Measurements from ENCODE around the gene PSG1.
"Not testable (repeated sequence)": the region's sequence is repeated elsewhere in the genome, so short reads cannot be mapped to it uniquely, and the experiment has no call there.

Gene PSG1

DNA sequence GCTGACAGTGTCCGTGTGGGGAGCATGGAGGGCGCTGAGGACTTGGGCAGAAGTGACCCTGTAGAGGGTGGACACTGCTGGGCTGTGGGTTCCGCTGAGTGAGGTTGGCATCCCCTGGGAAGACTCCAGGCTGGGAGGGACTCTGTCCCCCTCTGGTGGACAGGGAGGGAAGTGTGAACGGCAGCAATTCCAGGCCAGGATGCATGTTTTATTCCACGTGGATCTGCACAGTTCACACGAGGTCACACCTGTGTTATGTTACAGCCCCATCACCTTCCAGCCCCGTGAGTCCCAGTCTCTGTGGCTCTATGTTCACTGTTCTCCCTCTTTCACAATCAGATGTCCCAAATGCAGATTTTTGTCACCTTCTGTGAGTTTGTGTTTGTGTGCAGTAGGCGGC lies 1.8 kb upstream of the PSG1 start:
- not testable (repeated sequence) for DNase-seq (ENCODE audit: low read depth)

DNA sequence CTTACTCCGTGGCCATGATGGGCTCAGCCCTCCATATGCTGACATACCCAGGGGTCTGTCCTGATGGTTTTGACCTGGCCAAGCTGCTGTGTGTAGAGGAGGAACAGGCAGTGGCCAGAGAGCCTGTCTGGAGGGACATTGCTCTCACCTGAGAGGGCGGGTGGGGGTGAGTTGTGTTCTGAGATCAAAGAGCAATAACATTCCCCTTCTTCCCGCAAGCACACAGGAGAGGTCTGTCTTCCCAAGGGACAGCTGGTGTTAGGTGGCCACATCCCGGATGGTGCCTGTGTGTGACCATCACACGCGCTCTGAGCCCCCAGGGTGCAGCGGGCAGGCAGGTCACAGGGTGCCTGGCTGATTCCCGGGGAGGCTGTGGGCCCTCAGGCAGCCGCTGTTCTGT lies 1.1 kb upstream of the PSG1 start:
- DNase-seq (ENCODE audit: low read depth): not testable (repeated sequence)

DNA sequence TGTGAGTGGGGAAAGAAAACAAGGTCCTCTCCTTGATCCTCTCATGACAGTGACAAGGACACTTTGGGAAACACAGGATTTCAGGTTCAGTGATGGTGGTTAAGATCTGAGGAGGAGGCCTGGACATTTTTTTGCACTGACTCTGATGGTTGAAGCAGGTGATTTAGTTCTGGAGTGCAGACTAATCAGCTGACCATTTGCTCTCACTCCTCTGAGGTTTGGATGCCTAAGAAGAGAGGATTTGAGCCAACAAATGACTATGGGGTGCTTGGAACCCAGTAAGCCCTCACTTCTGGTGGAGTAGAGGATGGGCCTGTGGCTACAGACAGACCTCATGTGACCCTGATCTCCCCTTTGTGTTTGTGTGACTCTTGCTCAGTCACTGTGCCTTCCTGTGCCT lies 2.9 kb downstream of the PSG1 start:
- peak; percentile 63 for DNase-seq (ENCODE audit: low read depth)

DNA sequence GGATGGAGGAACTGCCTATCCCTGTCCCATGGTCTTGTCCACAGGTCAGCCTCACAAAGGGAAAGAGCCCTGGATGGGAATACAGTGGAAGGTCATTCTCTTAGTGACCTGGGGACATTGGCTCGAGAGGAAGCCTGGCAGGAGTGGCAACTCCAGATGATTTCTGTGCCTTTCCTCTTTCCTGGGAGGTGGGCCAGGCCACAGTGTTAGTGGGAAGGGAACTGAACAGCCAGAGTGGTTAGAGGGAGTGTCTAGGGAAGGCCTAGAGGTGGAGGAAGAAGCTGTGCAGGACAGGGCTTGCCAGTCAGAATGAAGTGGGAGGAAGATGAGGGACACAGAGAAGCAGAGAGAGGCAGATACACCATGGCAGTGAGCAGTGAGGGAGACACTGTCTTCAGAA lies 3.6 kb downstream of the PSG1 start:
- DNase-seq (ENCODE audit: low read depth): not testable (repeated sequence)

DNA sequence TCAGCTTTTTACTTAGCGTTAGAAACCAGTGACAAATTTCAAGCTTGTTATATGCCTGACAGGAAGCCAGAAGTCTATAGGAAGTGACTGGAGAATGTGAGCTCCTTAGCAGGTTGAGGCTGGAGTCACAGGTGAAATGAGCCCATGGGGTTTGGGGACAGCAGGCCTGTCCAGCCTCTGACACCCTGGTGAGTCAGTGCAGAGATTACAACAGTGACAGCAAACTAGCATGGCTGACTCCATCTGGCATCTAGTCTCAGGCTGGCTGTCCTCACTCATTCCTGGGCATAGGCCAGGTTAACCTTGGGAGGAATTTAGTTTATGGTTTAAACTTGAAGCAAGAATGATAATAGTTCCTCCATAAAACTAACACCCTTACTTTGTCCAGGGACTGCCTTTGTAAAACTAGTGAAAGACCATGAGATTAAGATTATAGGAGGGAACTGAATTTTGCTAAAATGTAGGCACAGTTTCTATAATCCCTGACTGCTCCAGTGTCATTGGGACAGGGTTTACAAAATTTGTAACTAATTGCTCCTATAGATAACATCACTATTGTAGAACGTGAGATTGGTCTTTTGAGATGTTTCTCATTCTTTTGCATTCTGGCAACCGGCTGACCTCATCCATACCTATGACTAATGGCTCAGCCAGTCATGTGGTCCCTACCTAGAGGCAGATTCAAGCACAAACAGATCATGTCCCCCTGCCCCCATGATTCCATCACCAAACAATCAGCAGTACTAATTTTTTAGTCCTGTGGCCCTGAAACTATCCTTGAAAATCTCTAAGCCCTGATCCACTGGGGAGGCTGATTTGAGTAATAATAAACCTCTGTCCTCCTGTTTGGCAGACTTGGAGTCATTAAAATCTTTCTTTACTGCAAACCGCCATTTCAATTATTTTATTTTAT lies 4.4 kb downstream of the PSG1 start:
- DNase-seq (ENCODE audit: low read depth): peak; percentile 78

DNA sequence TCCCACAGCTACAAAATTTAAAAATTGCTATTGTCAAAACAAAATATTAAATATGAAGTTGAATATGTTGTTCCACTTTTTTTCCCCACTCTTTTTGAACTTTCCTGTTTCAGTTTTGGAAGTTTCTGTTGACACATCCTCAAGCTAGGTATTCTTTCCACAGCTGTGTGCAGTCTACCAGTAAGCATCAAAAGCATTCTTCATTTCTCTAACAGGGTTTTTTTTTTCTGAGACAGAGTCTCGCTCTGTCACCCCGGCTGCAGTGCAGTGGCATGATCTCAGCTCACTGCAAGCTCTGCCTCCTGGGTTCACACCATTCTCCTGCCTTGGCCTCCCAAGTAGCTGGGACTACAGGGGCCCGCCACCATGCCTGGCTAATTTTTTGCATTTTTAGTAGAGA lies 5.4 kb downstream of the PSG1 start:
- not testable (repeated sequence) for DNase-seq (ENCODE audit: low read depth)

DNA sequence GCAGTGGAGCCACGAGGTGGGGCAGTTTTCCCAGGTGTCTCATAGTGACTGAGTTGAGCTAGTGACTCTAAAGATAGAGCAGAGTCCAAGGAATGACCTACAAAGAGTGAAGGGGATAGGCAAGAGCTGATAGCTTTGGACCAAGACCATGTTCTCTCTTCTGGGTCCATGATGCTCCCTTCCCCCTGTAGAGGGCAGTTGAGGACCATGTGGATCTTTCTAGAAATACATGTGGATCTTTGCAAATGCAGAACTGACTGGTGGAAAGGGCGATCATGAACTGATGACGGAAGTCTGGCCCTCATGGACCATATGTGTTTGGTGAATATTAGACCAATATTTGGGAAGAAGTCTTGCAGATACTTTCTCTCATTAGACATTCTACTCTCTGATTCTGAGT lies 6.9 kb downstream of the PSG1 start:
- DNase-seq (ENCODE audit: low read depth): no peak

DNA sequence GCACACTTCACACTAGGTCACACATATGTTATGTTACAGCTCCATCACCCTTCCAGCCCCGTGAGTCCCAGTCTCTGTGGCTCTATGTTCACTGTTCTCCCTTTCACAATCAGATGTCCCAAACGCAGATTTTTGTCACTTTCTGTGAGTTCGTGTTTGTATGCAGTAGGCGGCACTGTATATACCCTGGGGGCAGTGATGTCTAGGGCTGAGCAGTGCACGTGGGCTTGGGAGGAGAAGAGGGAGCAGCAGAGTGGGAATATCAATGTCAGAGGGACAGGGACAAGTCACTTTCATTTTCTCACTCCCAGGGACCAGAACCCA lies 22.0 kb downstream of the PSG1 start:
- DNase-seq (ENCODE audit: low read depth): no peak

DNA sequence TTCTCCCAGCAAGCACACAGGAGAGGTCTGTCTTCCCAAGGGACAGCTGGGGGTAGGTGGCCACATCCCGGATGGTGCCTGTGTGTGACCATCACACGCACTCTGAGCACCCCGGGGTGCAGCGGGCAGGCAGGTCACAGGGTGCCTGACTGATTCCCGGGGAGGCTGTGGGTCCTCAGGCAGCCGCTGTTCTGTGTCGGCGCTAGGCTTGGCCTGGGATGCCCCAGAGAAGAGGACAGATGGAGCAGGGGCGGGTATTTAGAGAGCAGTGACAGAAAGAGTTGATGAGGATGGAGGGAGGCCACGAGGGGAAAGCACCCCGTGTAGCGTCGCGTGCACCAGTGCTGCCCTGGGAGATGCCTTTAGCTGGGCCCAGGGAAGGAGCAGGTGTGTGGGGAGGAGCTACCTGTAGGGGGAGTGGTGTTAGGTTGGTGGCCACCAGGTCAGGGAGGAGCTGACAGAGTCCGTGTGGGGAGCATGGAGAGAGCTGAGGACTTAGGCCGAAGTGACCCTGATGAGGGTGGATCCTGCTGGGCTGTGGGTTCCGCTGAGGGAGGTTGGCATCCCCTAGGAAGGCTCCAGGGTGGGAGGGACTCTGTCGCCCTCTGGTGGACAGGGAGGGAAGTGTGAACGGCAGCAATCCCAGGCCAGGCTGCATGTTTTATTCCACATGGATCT lies 22.5 kb downstream of the PSG1 start:
- not testable (repeated sequence) for DNase-seq (ENCODE audit: low read depth)

DNA sequence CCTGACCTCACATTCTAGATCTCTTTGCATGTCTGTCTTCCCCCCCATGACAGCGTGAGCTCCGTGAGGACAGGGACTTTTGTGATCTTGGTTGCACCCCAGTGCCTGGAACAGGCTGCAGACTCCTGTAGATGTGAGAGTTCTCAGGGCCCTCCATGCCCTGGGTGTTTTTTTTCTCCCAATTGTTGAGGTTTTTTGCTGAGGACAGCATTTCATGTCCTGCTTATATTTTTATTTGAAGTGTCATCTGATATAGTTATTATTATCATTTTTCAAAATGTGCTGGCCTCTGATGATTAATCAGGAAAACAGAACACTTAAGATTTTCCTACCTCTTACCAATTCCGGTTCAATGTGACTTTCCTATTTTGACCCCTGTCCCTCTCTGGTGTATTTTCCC lies 24.8 kb downstream of the PSG1 start:
- DNase-seq (ENCODE audit: low read depth): not testable (repeated sequence)

DNA sequence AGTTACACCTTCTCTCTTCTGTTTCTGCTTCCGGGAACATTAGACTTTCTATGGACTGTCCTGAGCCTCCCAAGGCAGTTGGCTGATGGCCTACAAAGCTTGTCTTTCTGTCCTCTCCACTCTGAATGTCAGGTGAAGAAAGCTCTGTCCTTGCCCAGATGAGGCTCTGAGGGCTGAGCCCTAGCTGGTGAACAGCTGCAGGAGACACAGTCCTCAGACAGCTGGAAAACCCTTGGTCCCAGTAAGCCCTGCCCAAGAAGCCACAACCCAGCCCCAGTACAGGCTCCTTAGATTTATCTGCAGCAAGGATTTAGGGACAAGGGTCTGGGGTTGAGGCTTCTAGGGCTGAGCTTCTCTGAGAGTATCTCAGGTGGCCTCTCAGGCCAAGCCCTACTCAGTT lies 26.3 kb downstream of the PSG1 start:
- DNase-seq (ENCODE audit: low read depth): not testable (repeated sequence)

DNA sequence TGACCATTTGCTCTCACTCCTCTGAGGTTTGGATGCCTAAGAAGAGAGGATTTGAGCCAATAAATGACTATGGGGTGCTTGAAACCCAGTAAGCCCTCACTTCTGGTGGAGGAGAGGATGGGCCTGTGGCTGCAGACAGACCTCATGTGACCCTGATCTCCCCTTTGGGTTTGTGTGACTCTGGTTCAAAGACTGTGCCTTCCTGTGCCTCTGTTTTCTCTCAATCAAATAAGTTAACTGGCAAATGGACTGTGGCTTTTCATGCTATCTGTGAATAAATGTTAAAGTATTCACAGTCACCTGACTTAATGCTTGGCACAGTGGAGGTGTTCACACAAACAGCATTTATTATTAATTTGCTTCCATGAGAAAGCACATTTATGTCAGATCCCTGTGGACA lies 26.7 kb downstream of the PSG1 start:
- DNase-seq (ENCODE audit: low read depth): peak; percentile 65

DNA sequence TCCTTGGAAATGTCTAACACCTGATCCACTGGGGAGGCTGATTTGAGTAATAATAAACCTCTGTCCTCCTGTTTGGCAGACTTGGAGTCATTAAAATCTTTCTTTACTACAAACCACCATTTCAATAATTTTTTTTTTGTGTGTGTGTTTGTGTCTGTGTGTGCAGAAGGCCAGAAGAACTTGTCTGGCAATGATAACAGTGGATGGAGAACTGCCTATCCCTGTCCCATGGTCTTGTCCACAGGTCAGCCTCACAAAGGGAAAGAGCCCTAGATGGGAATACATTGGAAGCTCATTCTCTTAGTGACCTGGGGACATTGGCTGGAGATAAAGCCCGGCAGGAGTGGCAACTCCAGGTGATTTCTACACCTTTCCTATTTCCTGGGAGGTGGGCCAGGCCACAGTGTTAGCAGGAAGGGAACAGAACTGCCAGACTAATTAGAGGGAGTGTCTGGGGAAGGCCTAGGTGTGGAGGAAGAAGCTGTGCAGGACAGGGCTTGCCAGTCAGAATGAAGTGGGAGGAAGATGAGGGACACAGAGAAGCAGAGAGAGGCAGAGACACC lies 27.7 kb downstream of the PSG1 start:
- not testable (repeated sequence) for DNase-seq (ENCODE audit: low read depth)

DNA sequence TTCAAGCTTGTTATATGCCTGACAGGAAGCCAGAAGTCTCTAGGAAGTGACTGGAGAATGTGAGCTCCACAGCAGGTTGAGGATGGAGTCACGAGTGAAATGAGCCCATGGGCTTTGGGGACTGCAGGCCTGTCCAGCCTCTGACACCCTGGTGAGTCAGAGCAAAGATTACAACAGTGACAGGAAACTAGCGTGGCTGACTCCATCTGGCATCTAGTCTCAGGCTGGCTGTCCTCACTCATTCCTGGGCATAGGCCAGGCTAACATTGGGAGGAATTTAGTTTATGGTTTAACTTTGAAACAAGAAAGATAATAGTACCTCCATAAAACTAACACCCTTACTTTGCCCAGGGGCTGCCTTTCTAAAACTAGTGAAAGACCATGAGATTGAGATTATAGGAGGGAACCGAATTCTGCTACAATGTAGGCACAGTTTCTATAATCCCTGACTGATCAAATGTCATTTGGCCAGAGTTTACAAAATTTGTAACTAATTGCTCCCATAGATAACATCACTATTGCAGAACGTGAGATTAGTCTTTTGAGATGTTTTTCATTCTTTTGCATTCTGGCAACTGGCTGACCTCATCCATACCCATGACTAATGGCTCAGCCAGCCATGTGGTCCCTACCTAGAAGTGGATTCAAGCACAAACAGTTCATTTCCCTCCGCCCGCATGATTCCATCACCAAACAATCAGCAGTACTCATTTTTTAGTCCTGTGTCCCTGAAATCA lies 28.4 kb downstream of the PSG1 start:
- peak; percentile 99 for DNase-seq (ENCODE audit: low read depth)

DNA sequence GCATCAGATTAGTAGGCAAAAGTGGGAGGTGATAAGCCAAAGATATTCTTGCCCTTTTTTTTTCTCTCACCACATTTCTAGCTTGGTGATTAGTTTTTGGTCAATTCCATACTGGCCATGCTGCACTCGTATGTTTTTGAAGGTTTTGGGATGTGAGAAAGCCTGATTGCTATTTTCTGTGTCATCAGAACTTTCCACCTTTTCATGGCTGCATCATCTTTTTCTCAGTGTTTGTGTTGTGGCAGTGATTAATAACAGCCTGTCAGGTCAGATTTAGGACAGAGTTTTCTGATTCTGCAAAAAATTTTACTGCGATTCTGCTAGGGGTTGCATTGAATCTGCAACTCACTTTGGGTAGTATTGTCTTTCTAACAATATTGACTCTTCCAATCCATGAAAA lies 32.9 kb downstream of the PSG1 start:
- peak; percentile 18 for DNase-seq (ENCODE audit: low read depth)

DNA sequence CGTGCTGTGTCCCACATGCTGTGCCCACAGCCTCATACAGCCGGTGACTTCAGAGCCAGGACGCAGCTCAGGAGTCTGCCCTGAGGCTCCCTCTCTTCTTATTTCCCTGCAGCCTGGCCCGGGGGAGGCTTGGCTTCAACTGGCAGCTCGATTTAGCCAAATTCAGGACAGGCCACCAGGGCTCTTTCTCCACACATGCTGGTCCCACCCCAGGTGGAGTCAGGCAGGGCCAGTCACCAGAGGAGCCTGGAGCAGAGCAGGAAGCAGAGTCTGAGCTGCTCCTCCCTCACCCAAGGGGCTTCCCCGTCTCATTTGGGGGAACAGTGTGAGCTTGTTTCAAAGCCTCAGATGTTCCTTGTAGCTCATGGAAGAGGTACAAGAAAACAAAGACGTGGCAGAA lies 35.9 kb downstream of the PSG1 start:
- DNase-seq (ENCODE audit: low read depth): not testable (repeated sequence)

DNA sequence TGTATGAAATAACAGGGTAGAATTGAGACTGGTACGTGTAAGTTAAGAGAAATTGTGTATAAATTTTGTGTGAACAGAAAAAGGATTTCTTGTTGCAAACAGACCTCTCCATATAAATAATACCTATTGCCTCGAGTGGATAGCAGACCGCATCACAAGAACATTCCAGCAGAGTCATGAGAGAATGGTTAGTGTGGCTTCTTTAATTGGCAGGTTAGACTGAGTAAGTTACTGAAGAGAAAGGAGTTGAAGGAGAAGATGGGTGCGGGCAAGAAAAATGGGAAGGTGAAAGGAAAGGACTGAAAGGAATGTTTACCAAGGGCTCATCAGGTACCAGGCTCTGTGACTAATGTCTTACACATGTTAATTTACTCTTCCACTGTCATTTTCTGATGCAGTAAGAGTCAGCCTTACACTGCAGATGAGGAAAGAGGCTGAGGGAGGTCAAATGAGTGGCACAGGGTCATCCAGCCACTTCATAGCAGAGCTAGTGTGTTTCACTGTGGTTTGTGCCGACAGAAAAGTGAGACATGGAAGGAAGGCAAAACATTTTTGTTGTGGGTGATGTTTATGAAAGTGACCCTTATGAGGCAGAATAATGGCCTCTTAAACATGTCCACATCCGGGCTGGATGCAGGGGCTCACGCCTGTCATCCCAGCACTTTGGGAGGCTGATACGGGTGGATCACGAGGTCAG lies 46.6 kb downstream of the PSG1 start:
- DNase-seq (ENCODE audit: low read depth): peak; percentile 33

DNA sequence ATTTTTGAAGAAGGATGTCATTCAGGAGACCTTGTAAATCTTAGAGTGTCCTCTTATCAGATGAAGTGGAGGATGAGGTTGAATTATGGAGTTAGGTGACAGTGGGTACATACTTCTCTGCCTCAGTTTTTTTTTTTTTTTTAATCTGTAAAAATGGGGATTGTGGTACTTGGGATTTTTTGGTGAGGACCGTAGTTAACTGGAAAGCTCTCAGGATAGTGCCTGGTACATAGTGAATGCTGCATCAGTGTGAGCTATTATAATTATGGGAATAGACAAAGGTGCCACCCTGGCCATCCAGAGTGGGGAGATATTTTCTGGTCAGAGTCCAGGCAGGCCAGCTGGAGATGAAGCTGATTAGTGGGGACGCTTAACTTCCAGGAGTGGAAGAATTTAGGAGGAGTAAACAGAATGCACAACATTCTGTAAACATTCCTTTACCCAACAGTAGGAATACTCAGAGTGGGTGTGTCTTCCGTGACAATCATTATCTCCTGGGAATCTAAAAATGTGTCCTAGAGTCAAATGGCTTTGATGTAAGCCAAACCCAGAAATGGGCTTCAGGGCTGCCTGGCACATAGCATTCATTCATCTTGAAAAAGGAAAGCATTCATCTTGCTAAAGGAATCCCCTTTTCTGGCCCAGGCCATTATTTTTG lies 47.4 kb downstream of the PSG1 start:
- peak; percentile 23 for DNase-seq (ENCODE audit: low read depth)

DNA sequence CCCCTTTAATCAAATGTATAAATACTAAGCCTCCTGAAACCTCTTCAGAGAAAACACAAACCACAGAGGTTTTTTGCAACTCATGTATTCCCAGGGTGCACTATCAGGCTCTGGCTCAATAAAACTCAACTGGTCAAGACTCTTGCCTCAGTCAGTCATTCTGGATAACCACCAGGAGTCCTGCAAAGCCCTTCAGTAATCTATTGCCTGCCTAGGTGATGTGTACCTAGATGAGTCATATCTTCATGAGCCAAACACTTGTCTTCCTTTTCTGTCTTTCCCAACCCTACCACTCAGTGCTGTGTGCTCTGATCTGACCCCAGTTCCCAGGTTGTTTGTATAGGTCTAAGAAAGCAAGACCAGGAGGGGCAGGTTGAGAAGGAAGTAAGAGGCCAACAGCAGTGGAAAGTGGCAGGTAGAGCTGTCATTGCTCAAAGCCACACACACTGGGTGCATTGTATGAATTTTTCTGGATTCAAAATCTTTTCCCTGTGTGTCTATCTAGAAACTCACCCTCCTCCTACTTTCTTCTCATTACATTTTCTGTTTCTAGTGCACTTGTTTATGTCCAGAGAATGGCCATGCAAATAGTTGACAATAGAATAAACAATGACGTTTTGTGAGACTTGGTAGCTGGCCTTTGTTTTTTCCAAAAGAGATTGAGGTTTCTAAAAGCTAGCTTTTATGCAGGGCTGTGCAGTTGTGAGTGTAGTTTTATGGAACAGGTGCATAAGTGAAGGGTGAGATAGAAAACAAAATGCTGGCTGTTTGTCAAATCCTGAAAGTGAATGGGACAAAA lies 48.1 kb downstream of the PSG1 start:
- DNase-seq (ENCODE audit: low read depth): no peak

DNA sequence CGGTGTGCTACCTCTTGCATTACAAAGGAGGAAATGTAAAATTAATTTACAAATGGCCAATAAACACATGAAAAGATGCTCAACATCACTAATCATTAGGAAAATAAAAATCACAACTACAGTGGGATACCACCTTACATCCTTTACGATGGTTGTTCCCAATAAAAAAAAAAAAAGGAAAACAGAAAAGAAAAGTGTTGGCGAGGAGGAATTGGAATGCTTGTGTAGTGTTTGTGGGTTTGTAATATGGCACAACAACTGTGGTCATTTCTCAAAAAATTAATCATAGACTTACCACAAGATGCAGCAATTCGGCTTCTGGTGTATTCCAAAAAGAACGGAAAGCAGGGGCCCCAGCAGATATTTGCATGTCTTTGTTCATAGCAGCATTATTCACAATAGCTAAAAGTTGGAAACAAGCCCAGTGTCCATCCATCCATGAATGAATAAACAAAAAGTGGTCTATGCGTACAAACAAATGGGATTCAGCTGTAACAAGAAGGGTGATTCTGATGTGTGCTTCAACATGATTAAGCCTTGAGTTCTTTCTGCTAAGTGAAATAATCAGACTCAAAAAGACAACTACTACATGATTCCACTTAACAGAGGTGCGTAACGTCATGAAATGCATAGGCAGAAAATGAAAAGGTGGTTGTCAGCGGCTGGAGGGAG lies 58.1 kb downstream of the PSG1 start:
- DNase-seq (ENCODE audit: low read depth): not testable (repeated sequence)
